ENCODE results near the gene PRTG. TPM values are rescaled to one million over a fixed set of nuclear protein-coding genes. Genes with fewer than 3 reads are reported as not detected.
A peak's percentile ranks its signal among the peaks of the same experiment; 100 is the strongest.

PRTG gene
- total RNA-seq, 1 donor from 2014 or later, result 574 TPM

GRCh38 chr15:55632434-55632833 is 110.5 kb downstream of the PRTG start:
- no peaks in the 10 kb centered on the region for H3K9me3 Mint-ChIP-seq
- H3K27ac ChIP-seq, result no peak overlapping the region
- peaks cover 10% of the 10 kb centered on the region for H3F3A ChIP-seq (ENCODE audit: low read depth)
- H3K4me3 ChIP-seq, result no peak overlapping the region
- H3K9ac ChIP-seq, result no peak overlapping the region
- peaks cover 33% of the 10 kb centered on the region for H3K36me3 ChIP-seq
- no peaks in the 10 kb centered on the region for H3K27me3 ChIP-seq
- H4K20me1 ChIP-seq (ENCODE audit: low read depth), result no peaks in the 10 kb centered on the region
- no peak overlapping the region for H3K27ac Mint-ChIP-seq
- H3K4me2 ChIP-seq, result no peak overlapping the region
- H3K27me3 Mint-ChIP-seq (ENCODE audit: insufficient read depth, low read depth), result no peaks in the 10 kb centered on the region
- H3K4me3 Mint-ChIP-seq, result no peak overlapping the region
- no peak for DNase-seq (ENCODE audit: low spot score)
- no peaks in the 10 kb centered on the region for H3K4me1 ChIP-seq
- no peak for TF ChIP-seq CTCF (IDR thresholded peaks at IDR 0.05)
- TF ChIP-seq EZH2phosphoT487 (IDR thresholded peaks at IDR 0.05), result no peak
- no peak for TF ChIP-seq EZH2 (IDR thresholded peaks at IDR 0.05)
- no peaks in the 10 kb centered on the region for H3K4me1 Mint-ChIP-seq
- H3K9me3 ChIP-seq (ENCODE audit: low read depth), result no peaks in the 10 kb centered on the region
- H3K36me3 Mint-ChIP-seq, result peaks cover 48% of the 10 kb centered on the region
- no peak overlapping the region for H2AFZ ChIP-seq (replicated peaks)
- H3K79me2 ChIP-seq (ENCODE audit: low read depth), result no peaks in the 10 kb centered on the region

- no peak overlapping the region for H3K4me2 ChIP-seq
- no peak overlapping the region for H3K27ac ChIP-seq
- H4K20me1 ChIP-seq (ENCODE audit: low read depth), result no peaks in the 10 kb centered on the region
- no peaks in the 10 kb centered on the region for H3K4me1 ChIP-seq
- no peak for TF ChIP-seq CTCF (IDR thresholded peaks at IDR 0.05)
- TF ChIP-seq EZH2phosphoT487 (IDR thresholded peaks at IDR 0.05), result no peak
- TF ChIP-seq EZH2 (IDR thresholded peaks at IDR 0.05), result no peak
- no peak overlapping the region for H2AFZ ChIP-seq (replicated peaks)
- no peaks in the 10 kb centered on the region for H3K27me3 Mint-ChIP-seq (ENCODE audit: insufficient read depth, low read depth)
- no peaks in the 10 kb centered on the region for H3K27me3 ChIP-seq
- H3K9ac ChIP-seq, result no peak overlapping the region
- H3K9me3 ChIP-seq (ENCODE audit: low read depth), result no peaks in the 10 kb centered on the region
- no peaks in the 10 kb centered on the region for H3K9me3 Mint-ChIP-seq
- peaks cover 25% of the 10 kb centered on the region for H3K36me3 ChIP-seq
- H3K79me2 ChIP-seq (ENCODE audit: low read depth), result no peaks in the 10 kb centered on the region
- H3F3A ChIP-seq (ENCODE audit: low read depth), result peaks cover 10% of the 10 kb centered on the region
- DNase-seq (ENCODE audit: low spot score), result no peak
- no peak overlapping the region for H3K4me3 ChIP-seq
- no peak overlapping the region for H3K4me3 Mint-ChIP-seq
- H3K27ac Mint-ChIP-seq, result peak overlapping the region; percentile 53
- H3K4me1 Mint-ChIP-seq, result no peaks in the 10 kb centered on the region
- peaks cover 46% of the 10 kb centered on the region for H3K36me3 Mint-ChIP-seq
Measured at GRCh38 chr15:55630858-55631257, 112.1 kb downstream of the PRTG start.

- Histone ChIP-seq H4K20me1 (ENCODE audit: low read depth) (no peaks in the 10 kb centered on the region), H3K27ac (no peak overlapping the region), H3K36me3 (peaks cover 29% of the 10 kb centered on the region), H3K27me3 (no peaks in the 10 kb centered on the region), H3F3A (ENCODE audit: low read depth) (peaks cover 6% of the 10 kb centered on the region), H3K9ac (no peak overlapping the region), H3K4me2 (no peak overlapping the region), H3K79me2 (ENCODE audit: low read depth) (no peaks in the 10 kb centered on the region), H3K4me3 (no peak overlapping the region), H3K4me1 (no peaks in the 10 kb centered on the region), H3K9me3 (ENCODE audit: low read depth) (no peaks in the 10 kb centered on the region), H2AFZ (replicated peaks) (no peak overlapping the region)
- H3K9me3 Mint-ChIP-seq, result no peaks in the 10 kb centered on the region
- H3K27ac Mint-ChIP-seq, result no peak overlapping the region
- no peak for DNase-seq (ENCODE audit: low spot score)
- no peaks in the 10 kb centered on the region for H3K4me1 Mint-ChIP-seq
- no peaks in the 10 kb centered on the region for H3K27me3 Mint-ChIP-seq (ENCODE audit: insufficient read depth, low read depth)
- peaks cover 46% of the 10 kb centered on the region for H3K36me3 Mint-ChIP-seq
- H3K4me3 Mint-ChIP-seq, result no peak overlapping the region
- TF ChIP-seq EZH2phosphoT487 (IDR thresholded peaks at IDR 0.05) (no peak), EZH2 (IDR thresholded peaks at IDR 0.05) (no peak), CTCF (IDR thresholded peaks at IDR 0.05) (no peak)
Measured at GRCh38 chr15:55628369-55628730, 114.6 kb downstream of the PRTG start.
